Measurements from ENCODE around the gene AJM1. TPM values are rescaled to one million over a fixed set of nuclear protein-coding genes. Genes with fewer than 3 reads are reported as not detected.
"Not testable (repeated sequence)": the region's sequence is repeated elsewhere in the genome, so short reads cannot be mapped to it uniquely, and the experiment has no call there.

Gene AJM1
- total RNA-seq, 1 experiment from 2014 or later, result 3.6 TPM

DNA sequence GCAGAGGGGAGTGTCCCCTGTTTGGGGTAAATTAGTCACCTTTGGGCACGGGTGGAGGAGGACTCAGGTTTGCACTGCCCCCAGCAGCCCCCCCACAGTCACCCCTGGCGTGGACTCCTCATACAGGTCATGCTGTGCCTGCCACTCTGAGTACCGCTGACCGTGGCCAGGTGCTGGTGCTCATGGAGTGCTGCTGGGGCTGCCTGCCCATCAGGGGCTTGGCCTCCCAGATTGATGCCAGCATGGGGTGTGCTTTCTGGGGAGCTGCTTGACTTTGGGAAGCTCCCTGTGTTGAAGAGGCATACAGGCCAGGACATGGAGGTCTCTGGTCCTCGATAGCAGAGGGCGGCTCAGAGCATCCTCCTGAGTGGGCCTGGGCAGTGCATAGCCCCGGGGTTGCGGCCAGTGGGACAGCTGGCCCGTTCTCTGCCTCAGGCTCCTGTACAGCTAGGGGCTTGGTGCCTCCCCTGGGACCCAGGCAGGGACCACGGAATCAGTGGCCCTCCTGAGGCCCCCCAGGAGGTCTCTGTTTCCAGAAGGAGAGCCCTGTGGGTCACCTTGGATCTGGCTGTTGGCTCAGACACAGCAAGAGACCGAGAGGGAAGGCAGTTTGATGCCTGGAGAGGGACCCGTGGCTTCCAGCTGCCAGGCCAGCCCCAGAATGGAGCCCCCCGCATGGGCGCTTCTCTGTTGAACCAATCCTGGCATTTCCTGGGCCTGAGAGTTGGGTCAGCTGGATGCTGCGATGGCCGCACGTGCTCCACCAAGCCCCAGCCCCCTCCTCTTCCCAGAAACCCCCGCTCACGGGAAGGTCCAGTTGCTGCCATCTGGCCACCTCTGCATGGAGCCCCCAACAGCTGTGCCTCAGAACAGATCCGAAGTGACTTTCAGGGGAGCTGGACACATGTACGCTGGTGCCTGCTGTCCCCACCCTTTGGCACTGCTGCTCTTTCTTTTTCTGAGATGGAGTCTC is 6.1 kb upstream of the AJM1 start:
- ChIA-PET POLR2A (no interaction called here), CTCF (interaction anchor here (1.3 kb wide), 1 partner anchor 232 kb away, joined by 3 read pairs; no protein-coding TSS in a partner anchor)
- Mint-ChIP-seq H3K27ac (ENCODE audit: unreplicated experiment) (no peak overlapping the region), H3K27me3 (ENCODE audit: insufficient read depth, unreplicated experiment) (no peaks in the 10 kb centered on the region), H3K9me3 (ENCODE audit: unreplicated experiment) (no peaks in the 10 kb centered on the region), H3K4me1 (ENCODE audit: low read depth, unreplicated experiment) (peaks cover 8% of the 10 kb centered on the region), H3K4me3 (ENCODE audit: unreplicated experiment) (no peak overlapping the region), H3K36me3 (ENCODE audit: insufficient read depth, unreplicated experiment) (peaks cover 79% of the 10 kb centered on the region)
- H3K36me3 ChIP-seq (ENCODE audit: control insufficient read depth, insufficient read depth, low read length), result peaks cover 1% of the 10 kb centered on the region
- H3K4me1 ChIP-seq, result peaks cover 12% of the 10 kb centered on the region
- H3K4me3 ChIP-seq (ENCODE audit: low read depth, low read length), result no peak overlapping the region
- no TSS peak for BruUV-seq (replicated peaks)
- H3K9me3 ChIP-seq, result no peaks in the 10 kb centered on the region
- H3K27me3 ChIP-seq (replicated peaks; ENCODE audit: control insufficient read depth, insufficient read depth, low read length), result no peaks in the 10 kb centered on the region
- intact Hi-C loops (cut with micrococcal nuclease; ENCODE audit: unreplicated experiment), result no loop called here
- TF ChIP-seq, protein P1, sequence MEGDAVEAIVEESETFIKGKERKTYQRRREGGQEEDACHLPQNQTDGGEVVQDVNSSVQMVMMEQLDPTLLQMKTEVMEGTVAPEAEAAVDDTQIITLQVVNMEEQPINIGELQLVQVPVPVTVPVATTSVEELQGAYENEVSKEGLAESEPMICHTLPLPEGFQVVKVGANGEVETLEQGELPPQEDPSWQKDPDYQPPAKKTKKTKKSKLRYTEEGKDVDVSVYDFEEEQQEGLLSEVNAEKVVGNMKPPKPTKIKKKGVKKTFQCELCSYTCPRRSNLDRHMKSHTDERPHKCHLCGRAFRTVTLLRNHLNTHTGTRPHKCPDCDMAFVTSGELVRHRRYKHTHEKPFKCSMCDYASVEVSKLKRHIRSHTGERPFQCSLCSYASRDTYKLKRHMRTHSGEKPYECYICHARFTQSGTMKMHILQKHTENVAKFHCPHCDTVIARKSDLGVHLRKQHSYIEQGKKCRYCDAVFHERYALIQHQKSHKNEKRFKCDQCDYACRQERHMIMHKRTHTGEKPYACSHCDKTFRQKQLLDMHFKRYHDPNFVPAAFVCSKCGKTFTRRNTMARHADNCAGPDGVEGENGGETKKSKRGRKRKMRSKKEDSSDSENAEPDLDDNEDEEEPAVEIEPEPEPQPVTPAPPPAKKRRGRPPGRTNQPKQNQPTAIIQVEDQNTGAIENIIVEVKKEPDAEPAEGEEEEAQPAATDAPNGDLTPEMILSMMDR (IDR thresholded peaks at IDR 0.05; ENCODE audit: insufficient read depth in 1 of 2, low read depth in 1 of 2, low read length in 1 of 2, severe bottlenecking in 1 of 2, unreplicated experiment in 1 of 2), result no peak
- DNase-seq, result no peak

DNA sequence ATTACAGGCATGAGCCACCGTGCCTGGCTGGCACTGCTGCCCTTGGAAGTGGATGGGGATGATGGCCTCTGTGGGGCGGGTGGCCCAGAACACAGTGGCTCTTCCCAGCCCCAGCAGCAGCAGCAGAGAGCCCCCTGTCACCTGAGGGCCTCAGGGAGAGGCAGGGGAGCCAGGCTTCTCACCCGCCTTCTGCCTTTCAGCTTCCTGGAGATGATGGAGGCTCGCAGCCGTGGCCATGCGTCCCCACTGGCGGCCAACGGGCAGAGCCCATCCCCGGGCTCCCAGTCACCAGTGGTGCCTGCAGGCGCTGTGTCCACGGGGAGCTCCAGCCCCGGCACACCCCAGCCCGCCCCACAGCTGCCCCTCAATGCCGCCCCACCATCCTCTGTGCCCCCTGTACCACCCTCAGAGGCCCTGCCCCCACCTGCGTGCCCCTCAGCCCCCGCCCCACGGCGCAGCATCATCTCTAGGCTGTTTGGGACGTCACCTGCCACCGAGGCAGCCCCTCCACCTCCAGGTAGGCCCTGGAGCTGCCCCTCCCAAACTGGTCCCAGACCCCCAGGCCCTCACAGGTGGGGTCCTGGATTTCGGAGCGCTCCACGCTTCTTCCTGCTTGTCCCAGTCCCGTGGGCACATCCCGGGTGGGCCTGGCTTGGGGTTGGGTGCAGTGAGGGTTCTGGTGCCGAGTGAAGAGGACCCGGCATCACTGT is 5.0 kb upstream of the AJM1 start:
- ChIA-PET POLR2A (no interaction called here), CTCF (no interaction called here)
- Mint-ChIP-seq H3K4me1 (ENCODE audit: low read depth, unreplicated experiment) (peaks cover 8% of the 10 kb centered on the region), H3K36me3 (ENCODE audit: insufficient read depth, unreplicated experiment) (peaks cover 80% of the 10 kb centered on the region), H3K27ac (ENCODE audit: unreplicated experiment) (no peak overlapping the region), H3K4me3 (ENCODE audit: unreplicated experiment) (no peak overlapping the region), H3K27me3 (ENCODE audit: insufficient read depth, unreplicated experiment) (no peaks in the 10 kb centered on the region), H3K9me3 (ENCODE audit: unreplicated experiment) (no peaks in the 10 kb centered on the region)
- Histone ChIP-seq H3K9me3 (no peaks in the 10 kb centered on the region), H3K4me1 (peaks cover 16% of the 10 kb centered on the region), H3K27me3 (replicated peaks; ENCODE audit: control insufficient read depth, insufficient read depth, low read length) (no peaks in the 10 kb centered on the region), H3K4me3 (ENCODE audit: low read depth, low read length) (no peak overlapping the region), H3K36me3 (ENCODE audit: control insufficient read depth, insufficient read depth, low read length) (peaks cover 1% of the 10 kb centered on the region)
- DNase-seq, result no peak
- TF ChIP-seq, protein P1 (IDR thresholded peaks at IDR 0.05; ENCODE audit: insufficient read depth in 1 of 2, low read depth in 1 of 2, low read length in 1 of 2, severe bottlenecking in 1 of 2, unreplicated experiment in 1 of 2), result no peak
- no TSS peak for BruUV-seq (replicated peaks)
- intact Hi-C loops (cut with micrococcal nuclease; ENCODE audit: unreplicated experiment), result no loop called here

- H3K4me3 Mint-ChIP-seq (ENCODE audit: unreplicated experiment); H3K27ac Mint-ChIP-seq (ENCODE audit: unreplicated experiment); H3K36me3 ChIP-seq (ENCODE audit: control insufficient read depth, insufficient read depth, low read length); H3K27me3 ChIP-seq (replicated peaks; ENCODE audit: control insufficient read depth, insufficient read depth, low read length); H3K4me3 ChIP-seq (ENCODE audit: low read depth, low read length); H3K9me3 Mint-ChIP-seq (ENCODE audit: unreplicated experiment); DNase-seq; intact Hi-C loops (cut with micrococcal nuclease; ENCODE audit: unreplicated experiment); H3K27me3 Mint-ChIP-seq (ENCODE audit: insufficient read depth, unreplicated experiment); POLR2A ChIA-PET; H3K4me1 Mint-ChIP-seq (ENCODE audit: low read depth, unreplicated experiment); BruUV-seq (replicated peaks); CTCF ChIA-PET; H3K9me3 ChIP-seq: not testable (repeated sequence)
- H3K36me3 Mint-ChIP-seq (ENCODE audit: insufficient read depth, unreplicated experiment), result peaks cover 81% of the 10 kb centered on the region
- H3K4me1 ChIP-seq, result peaks cover 20% of the 10 kb centered on the region
Measured at GRCh38 chr9:136837856-136838277, 4.4 kb upstream of the AJM1 start.
